Stromal cell of bone marrow (primary cell): ENCODE measurements around the gene SNX32.
A peak's percentile ranks its signal among the peaks of the same experiment; 100 is the strongest.

Experiments
- DNase-seq: peaks from one replicate; pipeline ENCODE4 v3.0.0-alpha.2; 2012; ENCODE audit warnings: low read depth

The SNX32 gene

GRCh38 chr11:65833297-65834030, at the start of gene SNX32:
Gene SNX32, plus strand, starts transcription at chr11:65833963. Its CDS starts 103 bp downstream, at chr11:65834066.
- peak; percentile 86 for DNase-seq

- DNase-seq: no peak
Observed at GRCh38 chr11:65785319-65786007, 48.3 kb upstream of the SNX32 start.

- DNase-seq: no peak
Observed at GRCh38 chr11:65786008-65786785, 47.6 kb upstream of the SNX32 start.

GRCh38 chr11:65786786-65787636, 46.8 kb upstream of the SNX32 start, which contains the start of gene OVOL1:
Gene OVOL1, plus strand, starts transcription at chr11:65787063. Its CDS starts 311 bp downstream, at chr11:65787374.
- no peak for DNase-seq

- DNase-seq: no peak
Observed at GRCh38 chr11:65787649-65788622, 45.8 kb upstream of the SNX32 start.

- DNase-seq: no peak
Observed at GRCh38 chr11:65788821-65789220, 44.9 kb upstream of the SNX32 start.

- no peak for DNase-seq
Observed at GRCh38 chr11:65789230-65790103, 44.3 kb upstream of the SNX32 start.

GRCh38 chr11:65790104-65790901, 43.5 kb upstream of the SNX32 start:
- no peak for DNase-seq

- DNase-seq: no peak
Observed at GRCh38 chr11:65790902-65791650, 42.7 kb upstream of the SNX32 start.

- no peak for DNase-seq
Observed at GRCh38 chr11:65791719-65792213, 42.0 kb upstream of the SNX32 start.

- DNase-seq: no peak
Observed at GRCh38 chr11:65792456-65792855, 41.3 kb upstream of the SNX32 start.

- DNase-seq: no peak
Observed at GRCh38 chr11:65793144-65793581, 40.6 kb upstream of the SNX32 start.

- no peak for DNase-seq
Observed at GRCh38 chr11:65793625-65794400, 40.0 kb upstream of the SNX32 start.

GRCh38 chr11:65794570-65795510, 38.9 kb upstream of the SNX32 start:
- DNase-seq: no peak

- DNase-seq: no peak
Observed at GRCh38 chr11:65796726-65797601, 36.8 kb upstream of the SNX32 start.
